Immature natural killer cell (primary cell): ENCODE measurements around the gene AMMECR1L. TPM values are rescaled to one million over a fixed set of nuclear protein-coding genes. Genes with fewer than 3 reads are reported as not detected.
A peak's percentile ranks its signal among the peaks of the same experiment; 100 is the strongest.
"Not testable (repeated sequence)": the region's sequence is repeated elsewhere in the genome, so short reads cannot be mapped to it uniquely, and the experiment has no call there.

Experiments used
- DNase-seq, 3 donors: peaks; one replicate each; pipeline ENCODE4 v3.0.0; 2022; ENCODE audit warnings: mixed read lengths in 1 of 3
- H3K27ac Mint-ChIP-seq, 6 donors: one replicate each; pipeline ENCODE4 v1.8.0; 2020; ENCODE audit warnings: mixed read lengths in 6 of 6, mild to moderate bottlenecking in 5 of 6, inconsistent platforms in 4 of 6, moderate library complexity in 3 of 6
- H3K27me3 Mint-ChIP-seq, 3 donors: one replicate each; pipeline ENCODE4 v1.8.0; 2020 to 2021; ENCODE audit warnings: low read depth in 3 of 3, mild to moderate bottlenecking in 3 of 3, mixed read lengths in 3 of 3, moderate library complexity in 3 of 3, inconsistent platforms in 1 of 3
- H3K36me3 Mint-ChIP-seq, 3 donors: one replicate each; pipeline ENCODE4 v1.8.0; 2020; ENCODE audit warnings: mixed read lengths in 3 of 3, inconsistent platforms in 2 of 3, mild to moderate bottlenecking in 2 of 3
- H3K4me1 Mint-ChIP-seq, 2 donors: one replicate each; pipeline ENCODE4 v1.8.0; 2020; ENCODE audit warnings: inconsistent platforms in 2 of 2, mild to moderate bottlenecking in 2 of 2, mixed read lengths in 2 of 2, moderate library complexity in 1 of 2
- H3K4me3 Mint-ChIP-seq, 5 donors: one replicate each; pipeline ENCODE4 v1.8.0; 2020; ENCODE audit warnings: mild to moderate bottlenecking in 5 of 5, mixed read lengths in 5 of 5, inconsistent platforms in 3 of 5, moderate library complexity in 3 of 5
- H3K9me3 Mint-ChIP-seq, 6 donors: one replicate each; pipeline ENCODE4 v1.8.0; 2020; ENCODE audit warnings: mild to moderate bottlenecking in 6 of 6, mixed read lengths in 6 of 6, inconsistent platforms in 4 of 6, moderate library complexity in 3 of 6
- polyA plus RNA-seq, 3 donors: library from polyadenylated mRNA; unstranded; fragments of 300-500 nt; fragmentation: Illumina TruSeq; gene quantifications; one replicate each; pipeline ENCODE4 v1.2.3, GENCODE V29; 2021

AMMECR1L gene
- polyA plus RNA-seq, 3 donors from 2014 or later = 2.7 to 7.8 (median 4.2) TPM

- peaks cover 4 to 9% of the 10 kb centered on the region in 2 donors for H3K4me1 Mint-ChIP-seq
- H3K4me3 Mint-ChIP-seq = no peak overlapping the region
- H3K27ac Mint-ChIP-seq = no peak overlapping the region
- H3K9me3 Mint-ChIP-seq = no peaks in the 10 kb centered on the region
- H3K36me3 Mint-ChIP-seq = peaks cover 14 to 31% (median 16%) of the 10 kb centered on the region in 3 donors
- no peaks in the 10 kb centered on the region for H3K27me3 Mint-ChIP-seq
- no peak for DNase-seq
Observed at GRCh38 chr2:127844973-127845372, 40.8 kb downstream of the AMMECR1L start.

- H3K27ac Mint-ChIP-seq = no peak overlapping the region
- H3K27me3 Mint-ChIP-seq = no peaks in the 10 kb centered on the region
- no peaks in the 10 kb centered on the region for H3K9me3 Mint-ChIP-seq
- H3K4me1 Mint-ChIP-seq = peaks cover 4 to 9% of the 10 kb centered on the region in 2 donors
- no peak for DNase-seq
- H3K36me3 Mint-ChIP-seq = peaks cover 6 to 22% (median 11%) of the 10 kb centered on the region in 3 donors
- H3K4me3 Mint-ChIP-seq = no peak overlapping the region
Observed at GRCh38 chr2:127843677-127844076, 42.1 kb downstream of the AMMECR1L start.

- H3K27ac Mint-ChIP-seq = no peak overlapping the region
- no peaks in the 10 kb centered on the region for H3K27me3 Mint-ChIP-seq
- no peak for DNase-seq
- H3K4me1 Mint-ChIP-seq = peaks cover 4 to 9% of the 10 kb centered on the region in 2 donors
- H3K36me3 Mint-ChIP-seq = peaks cover under 1 to 13% (median 5%) of the 10 kb centered on the region in 3 donors
- H3K4me3 Mint-ChIP-seq = no peak overlapping the region
- no peaks in the 10 kb centered on the region for H3K9me3 Mint-ChIP-seq
Observed at GRCh38 chr2:127841466-127842178, 44.1 kb downstream of the AMMECR1L start.

GRCh38 chr2:127840893-127841292 is 44.9 kb downstream of the AMMECR1L start:
- peaks cover 0 to 7% (median 0%) of the 10 kb centered on the region in 3 donors for H3K36me3 Mint-ChIP-seq
- no peak for DNase-seq
- H3K4me1 Mint-ChIP-seq = peaks cover 4 to 9% of the 10 kb centered on the region in 2 donors
- no peak overlapping the region for H3K4me3 Mint-ChIP-seq
- H3K27ac Mint-ChIP-seq = no peak overlapping the region
- no peaks in the 10 kb centered on the region for H3K9me3 Mint-ChIP-seq
- H3K27me3 Mint-ChIP-seq = no peaks in the 10 kb centered on the region

GRCh38 chr2:127834951-127835350 is 50.8 kb downstream of the AMMECR1L start:
- peaks cover 7 to 13% of the 10 kb centered on the region in 2 donors for H3K4me1 Mint-ChIP-seq
- H3K36me3 Mint-ChIP-seq = no peaks in the 10 kb centered on the region
- H3K27ac Mint-ChIP-seq = no peak overlapping the region
- no peak for DNase-seq
- H3K4me3 Mint-ChIP-seq = no peak overlapping the region
- no peaks in the 10 kb centered on the region for H3K9me3 Mint-ChIP-seq
- H3K27me3 Mint-ChIP-seq = peaks cover 0 to 4% (median 2%) of the 10 kb centered on the region in 3 donors

GRCh38 chr2:127829845-127830246 is 55.9 kb downstream of the AMMECR1L start:
- Mint-ChIP-seq H3K27me3 (peaks cover 0 to 9% (median 0%) of the 10 kb centered on the region in 3 donors), H3K4me1 (peaks cover 28 to 29% of the 10 kb centered on the region in 2 donors), H3K27ac (peak overlapping the region; percentile 61 to 94 (median 88))

GRCh38 chr2:127826708-127827107 is 59.0 kb downstream of the AMMECR1L start:
- H3K4me3 Mint-ChIP-seq, DNase-seq, H3K36me3 Mint-ChIP-seq, H3K9me3 Mint-ChIP-seq: not testable (repeated sequence)
- peak overlapping the region in 3 of 6 donors; percentile 27 to 64 (median 40) for H3K27ac Mint-ChIP-seq
- H3K27me3 Mint-ChIP-seq = peaks cover 0 to 10% (median 0%) of the 10 kb centered on the region in 3 donors
- H3K4me1 Mint-ChIP-seq = peaks cover 28 to 29% of the 10 kb centered on the region in 2 donors

More at GRCh38 chr2:127829845-127830246, 55.9 kb downstream of the AMMECR1L start:
- H3K4me3 Mint-ChIP-seq = peak overlapping the region; percentile 31 to 66 (median 44)
- peak; percentile 79 to 80 (median 79) for DNase-seq
- peaks cover 0 to 2% (median 0%) of the 10 kb centered on the region in 6 donors for H3K9me3 Mint-ChIP-seq
- H3K36me3 Mint-ChIP-seq = no peaks in the 10 kb centered on the region

- H3K4me1 Mint-ChIP-seq = peaks cover 27% of the 10 kb centered on the region in 2 donors
- peaks cover 0 to 9% (median 0%) of the 10 kb centered on the region in 3 donors for H3K27me3 Mint-ChIP-seq
- H3K27ac Mint-ChIP-seq = no peak overlapping the region
- peaks cover 0 to 6% (median 1%) of the 10 kb centered on the region in 6 donors for H3K9me3 Mint-ChIP-seq
- H3K36me3 Mint-ChIP-seq = peaks cover 0 to 2% (median 1%) of the 10 kb centered on the region in 3 donors
- H3K4me3 Mint-ChIP-seq = no peak overlapping the region
- no peak for DNase-seq
Observed at GRCh38 chr2:127826047-127826446, 59.7 kb downstream of the AMMECR1L start.

- peaks cover 4 to 17% (median 11%) of the 10 kb centered on the region in 6 donors for H3K9me3 Mint-ChIP-seq
- DNase-seq = no peak
- H3K27me3 Mint-ChIP-seq = peaks cover 0 to 14% (median 11%) of the 10 kb centered on the region in 3 donors
- H3K27ac Mint-ChIP-seq = no peak overlapping the region
- H3K36me3 Mint-ChIP-seq = peaks cover 0 to 6% (median 2%) of the 10 kb centered on the region in 3 donors
- H3K4me1 Mint-ChIP-seq = no peaks in the 10 kb centered on the region
- H3K4me3 Mint-ChIP-seq = no peak overlapping the region
Observed at GRCh38 chr2:127820080-127820668, 65.6 kb downstream of the AMMECR1L start.

GRCh38 chr2:127818794-127819425 is 66.8 kb downstream of the AMMECR1L start:
- peaks cover 0 to 6% (median 2%) of the 10 kb centered on the region in 3 donors for H3K36me3 Mint-ChIP-seq
- H3K9me3 Mint-ChIP-seq = peaks cover 4 to 17% (median 11%) of the 10 kb centered on the region in 6 donors
- H3K27me3 Mint-ChIP-seq = peaks cover 0 to 11% (median 11%) of the 10 kb centered on the region in 3 donors
- no peaks in the 10 kb centered on the region for H3K4me1 Mint-ChIP-seq
- no peak overlapping the region for H3K4me3 Mint-ChIP-seq
- H3K27ac Mint-ChIP-seq = no peak overlapping the region
- DNase-seq = no peak

- Mint-ChIP-seq H3K27me3 (peaks cover 0 to 11% (median 11%) of the 10 kb centered on the region in 3 donors), H3K27ac (no peak overlapping the region), H3K4me1 (no peaks in the 10 kb centered on the region), H3K4me3 (no peak overlapping the region), H3K36me3 (peaks cover 0 to 6% (median 2%) of the 10 kb centered on the region in 3 donors), H3K9me3 (peaks cover 4 to 17% (median 11%) of the 10 kb centered on the region in 6 donors)
- DNase-seq = no peak
Observed at GRCh38 chr2:127818241-127818640, 67.5 kb downstream of the AMMECR1L start.

GRCh38 chr2:127814677-127815076 is 71.1 kb downstream of the AMMECR1L start:
- Mint-ChIP-seq H3K9me3 (peaks cover 0 to 7% (median 2%) of the 10 kb centered on the region in 6 donors), H3K27me3 (peaks cover 3 to 22% (median 18%) of the 10 kb centered on the region in 3 donors), H3K36me3 (no peaks in the 10 kb centered on the region), H3K4me3 (no peak overlapping the region), H3K27ac (no peak overlapping the region), H3K4me1 (peaks cover 23 to 25% of the 10 kb centered on the region in 2 donors)
- no peak for DNase-seq

GRCh38 chr2:127812441-127812840 is 73.3 kb downstream of the AMMECR1L start:
- not testable (repeated sequence) for H3K9me3 Mint-ChIP-seq, DNase-seq, H3K36me3 Mint-ChIP-seq
- peaks cover 39 to 41% of the 10 kb centered on the region in 2 donors for H3K4me1 Mint-ChIP-seq
- H3K4me3 Mint-ChIP-seq = peak overlapping the region in 4 of 5 donors; percentile 3 to 99 (median 96)
- H3K27me3 Mint-ChIP-seq = peaks cover 3 to 18% (median 11%) of the 10 kb centered on the region in 3 donors
- peak overlapping the region in 3 of 6 donors; percentile 3 to 99 (median 62) for H3K27ac Mint-ChIP-seq
